GM13977 (cell line): Measurements from ENCODE around the gene DGCR2.
"Not testable (repeated sequence)": the region's sequence is repeated elsewhere in the genome, so short reads cannot be mapped to it uniquely, and the experiment has no call there.

ENCODE experiments used
- DNase-seq: peaks from one replicate; pipeline ENCODE4 v3.0.0; 2012; ENCODE audit warnings: low spot score
- in situ Hi-C: fragments of 300-500 bp; cut with MboI; formaldehyde crosslinking; loops from one replicate; pipeline ENCODE4 v1.12.0; 2022; ENCODE audit warnings: low sequenced_read_pairs, low pct_unique_long_range_greater_than_20kb, mixed read lengths, inconsistent platforms; ENCODE audit not compliant: unreplicated experiment
- TF ChIP-seq, protein P1 (sequence below): IDR thresholded peaks from 2 replicates; pipeline ENCODE4 v1.5.1; 2012; ENCODE audit warnings: mild to moderate bottlenecking, control low read depth; ENCODE audit not compliant: insufficient read depth; ENCODE audit errors: extremely low read depth, missing control alignments

DGCR2 gene

DNA sequence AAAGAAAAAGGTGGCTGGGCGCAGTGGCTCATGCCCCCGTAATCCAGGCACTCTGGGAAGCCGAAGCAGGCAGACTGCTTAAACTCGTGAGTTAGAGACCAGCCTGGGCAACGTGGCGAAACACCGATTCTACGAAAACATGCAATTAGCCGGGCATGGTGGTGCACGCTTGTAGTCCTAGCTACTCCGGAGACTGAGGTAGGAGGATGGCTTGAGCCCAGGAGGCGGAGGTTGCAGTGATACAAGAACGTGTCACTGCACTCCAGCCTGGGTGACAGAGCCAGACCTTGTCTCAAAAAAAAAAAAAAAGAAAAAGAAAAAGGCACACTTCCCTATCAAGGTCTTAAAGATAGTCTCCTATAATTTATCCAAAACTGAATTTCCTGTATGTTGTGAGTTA lies 39.4 kb downstream of the DGCR2 start:
- in situ Hi-C loops: no loop called here
- TF ChIP-seq, protein P1, sequence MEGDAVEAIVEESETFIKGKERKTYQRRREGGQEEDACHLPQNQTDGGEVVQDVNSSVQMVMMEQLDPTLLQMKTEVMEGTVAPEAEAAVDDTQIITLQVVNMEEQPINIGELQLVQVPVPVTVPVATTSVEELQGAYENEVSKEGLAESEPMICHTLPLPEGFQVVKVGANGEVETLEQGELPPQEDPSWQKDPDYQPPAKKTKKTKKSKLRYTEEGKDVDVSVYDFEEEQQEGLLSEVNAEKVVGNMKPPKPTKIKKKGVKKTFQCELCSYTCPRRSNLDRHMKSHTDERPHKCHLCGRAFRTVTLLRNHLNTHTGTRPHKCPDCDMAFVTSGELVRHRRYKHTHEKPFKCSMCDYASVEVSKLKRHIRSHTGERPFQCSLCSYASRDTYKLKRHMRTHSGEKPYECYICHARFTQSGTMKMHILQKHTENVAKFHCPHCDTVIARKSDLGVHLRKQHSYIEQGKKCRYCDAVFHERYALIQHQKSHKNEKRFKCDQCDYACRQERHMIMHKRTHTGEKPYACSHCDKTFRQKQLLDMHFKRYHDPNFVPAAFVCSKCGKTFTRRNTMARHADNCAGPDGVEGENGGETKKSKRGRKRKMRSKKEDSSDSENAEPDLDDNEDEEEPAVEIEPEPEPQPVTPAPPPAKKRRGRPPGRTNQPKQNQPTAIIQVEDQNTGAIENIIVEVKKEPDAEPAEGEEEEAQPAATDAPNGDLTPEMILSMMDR: no peak
- DNase-seq: no peak

DNA sequence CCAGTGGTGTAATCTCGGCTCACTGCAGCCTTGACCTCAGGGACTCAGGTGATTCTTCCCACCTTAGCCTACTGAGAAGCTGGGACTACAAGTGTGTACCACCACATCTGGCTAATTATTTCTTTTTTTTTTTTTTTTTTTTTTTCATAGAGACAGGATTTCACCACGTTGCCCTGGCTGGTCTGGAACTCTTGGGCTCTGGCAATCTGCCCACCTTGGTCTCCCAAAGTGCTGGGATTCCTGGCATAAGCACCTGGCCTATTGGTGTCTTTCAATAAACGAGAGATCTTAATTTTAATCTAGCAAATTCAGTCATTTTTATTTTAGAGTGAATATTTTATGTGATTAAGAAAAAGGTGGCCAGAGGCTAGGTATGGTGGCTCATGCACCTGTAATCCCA lies 40.1 kb downstream of the DGCR2 start:
- TF ChIP-seq, protein P1: no peak
- in situ Hi-C loops: no loop called here
- no peak for DNase-seq

DNA sequence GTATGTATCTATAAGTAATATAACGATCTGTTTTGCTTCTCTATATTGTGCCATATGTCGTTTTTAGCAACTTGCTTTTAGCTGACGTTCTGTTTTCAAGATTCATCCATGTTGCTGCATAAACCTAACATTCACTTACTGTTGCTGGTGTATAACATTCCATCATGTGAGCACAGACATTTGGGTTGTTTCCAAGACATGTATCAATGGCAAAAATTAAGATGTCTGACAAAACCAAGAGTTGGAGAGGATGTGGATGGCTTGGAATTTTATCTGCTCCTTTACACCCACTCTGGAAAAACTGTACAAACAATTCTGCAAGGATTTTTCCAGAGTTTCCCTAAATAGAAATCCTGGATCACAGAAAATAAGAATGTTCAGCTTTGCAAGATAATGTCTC lies 40.9 kb downstream of the DGCR2 start:
- in situ Hi-C loops: no loop called here
- TF ChIP-seq, protein P1: no peak
- no peak for DNase-seq

DNA sequence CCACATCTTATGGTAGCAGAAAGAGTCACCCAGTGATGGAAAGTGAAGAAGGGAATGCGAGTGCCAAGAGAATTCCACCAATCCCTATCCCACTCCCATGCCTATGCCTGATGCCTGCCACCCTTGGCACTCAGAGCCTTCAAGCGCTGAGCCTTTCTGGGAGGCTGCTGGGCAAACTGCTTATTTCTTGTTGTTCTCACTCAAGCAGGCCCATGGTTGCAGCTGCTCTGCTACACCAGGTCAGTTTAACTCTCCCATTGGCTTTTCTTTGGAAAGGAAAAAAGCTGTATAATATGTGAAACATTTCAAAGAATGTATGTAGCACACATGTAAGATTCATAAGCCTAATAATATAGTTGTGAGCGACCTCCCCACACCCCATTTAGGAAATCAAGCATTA lies 41.4 kb downstream of the DGCR2 start:
- DNase-seq: no peak
- in situ Hi-C loops: no loop called here
- TF ChIP-seq, protein P1: no peak

DNA sequence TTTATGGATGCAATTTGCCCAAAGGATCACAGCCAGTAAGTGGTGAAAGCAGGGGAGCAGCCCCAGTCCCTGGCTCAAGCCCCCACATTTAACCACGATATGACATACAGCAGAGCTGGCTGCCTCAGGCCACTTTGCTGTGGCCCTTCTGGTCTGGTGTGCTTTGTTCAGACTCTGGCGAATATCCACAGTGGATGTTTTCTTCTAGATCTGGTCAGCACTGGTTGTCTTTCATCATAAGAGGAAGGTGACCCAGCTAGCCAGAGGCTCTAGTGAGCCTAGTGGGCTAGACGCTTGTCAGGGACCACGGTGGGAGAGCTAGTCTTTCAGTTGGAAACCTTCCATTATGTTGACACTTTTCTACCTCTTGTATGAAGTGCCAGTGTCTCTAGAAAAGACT lies 42.5 kb downstream of the DGCR2 start:
- no peak for DNase-seq
- in situ Hi-C loops: no loop called here
- TF ChIP-seq, protein P1: no peak

DNA sequence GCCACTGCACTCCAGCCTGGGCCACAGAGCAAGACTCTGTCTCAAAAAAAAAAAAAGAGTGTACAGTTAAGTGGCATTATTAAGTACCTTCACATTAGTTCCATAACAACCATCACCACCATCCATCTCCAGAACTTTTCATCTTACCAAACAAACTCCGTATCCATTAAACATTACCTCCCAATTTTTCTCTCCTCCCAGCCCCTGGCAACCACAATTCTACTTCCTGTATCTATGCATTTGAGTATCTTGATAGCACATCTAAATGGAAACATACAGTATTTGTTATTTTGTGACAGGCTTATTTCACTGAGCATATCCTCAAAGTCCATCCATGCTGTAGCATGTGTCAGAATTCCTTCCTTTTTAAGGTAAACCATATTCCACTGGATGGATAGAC lies 46.8 kb downstream of the DGCR2 start:
- TF ChIP-seq, protein P1: no peak
- in situ Hi-C loops: no loop called here
- no peak for DNase-seq

DNA sequence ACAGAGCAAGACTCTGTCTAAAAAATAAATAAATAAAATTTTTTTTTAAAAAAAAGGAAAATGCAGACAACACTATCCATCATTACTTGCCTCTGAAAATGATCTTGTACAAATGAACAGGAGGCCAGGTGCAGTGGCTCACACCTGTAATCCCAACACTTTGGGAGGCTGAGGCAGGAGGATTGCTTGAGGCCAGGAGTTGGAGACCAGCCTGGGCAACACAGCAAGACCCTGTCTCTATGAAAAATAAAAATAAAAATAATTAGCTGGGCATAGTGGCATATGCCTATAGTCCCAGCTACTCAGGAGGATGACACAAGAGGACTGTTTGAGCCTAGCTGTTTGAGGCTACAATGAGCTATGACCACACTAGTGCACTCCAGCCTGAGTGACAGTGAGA lies 49.4 kb downstream of the DGCR2 start:
- in situ Hi-C loops, DNase-seq: not testable (repeated sequence)
